PC-9 (cell line): Measurements from ENCODE around the gene TSPAN14.

Experiments
- EZH2 ChIP-seq: fragments of 200-600 bp; sonication (generic); IDR thresholded peaks from 2 replicates; pipeline ENCODE4 v1.8.0; 2017; ENCODE audit warnings: antibody characterized with exemption, low read depth
- TF ChIP-seq, protein P1 (sequence below): fragments of 200-600 bp; sonication (generic); conservative IDR thresholded peaks from 2 replicates; pipeline ENCODE4 v1.6.1; 2017; ENCODE audit warnings: mixed run types, antibody characterized with exemption, mild to moderate bottlenecking, moderate library complexity

DNA sequence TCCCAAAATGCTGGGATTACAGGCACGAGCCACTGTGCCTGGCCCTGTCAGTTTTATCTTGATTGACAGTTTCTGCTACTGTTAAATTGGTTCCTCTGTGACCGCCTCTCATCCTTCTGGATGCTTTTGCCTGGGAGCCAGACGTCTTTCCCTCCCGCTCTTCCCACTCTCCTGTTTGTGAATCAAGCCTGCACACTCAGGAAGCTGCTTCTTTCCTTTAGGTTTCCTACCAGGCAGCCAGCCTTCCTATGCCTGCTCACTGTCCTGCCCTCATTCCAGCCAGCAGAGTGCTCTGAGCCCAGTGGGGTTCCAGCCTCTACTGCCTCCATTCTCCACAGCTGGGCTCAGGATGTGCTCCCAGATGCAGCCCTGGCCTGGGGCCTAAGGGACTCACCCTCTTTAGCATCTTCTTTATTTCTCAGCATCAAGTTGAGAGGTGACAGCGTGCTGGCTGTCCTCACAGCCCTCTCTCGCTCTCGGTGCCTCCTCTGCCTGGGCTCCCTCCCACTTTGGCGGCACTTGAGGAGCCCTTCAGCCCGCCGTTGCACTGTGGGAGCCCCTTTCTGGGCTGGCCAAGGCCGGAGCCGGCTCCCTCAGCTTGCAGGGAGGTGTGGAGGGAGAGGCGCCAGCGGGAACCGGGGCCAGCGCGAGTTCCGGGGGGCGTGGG lies 88.7 kb downstream of the TSPAN14 start:
- TF ChIP-seq, protein P1, sequence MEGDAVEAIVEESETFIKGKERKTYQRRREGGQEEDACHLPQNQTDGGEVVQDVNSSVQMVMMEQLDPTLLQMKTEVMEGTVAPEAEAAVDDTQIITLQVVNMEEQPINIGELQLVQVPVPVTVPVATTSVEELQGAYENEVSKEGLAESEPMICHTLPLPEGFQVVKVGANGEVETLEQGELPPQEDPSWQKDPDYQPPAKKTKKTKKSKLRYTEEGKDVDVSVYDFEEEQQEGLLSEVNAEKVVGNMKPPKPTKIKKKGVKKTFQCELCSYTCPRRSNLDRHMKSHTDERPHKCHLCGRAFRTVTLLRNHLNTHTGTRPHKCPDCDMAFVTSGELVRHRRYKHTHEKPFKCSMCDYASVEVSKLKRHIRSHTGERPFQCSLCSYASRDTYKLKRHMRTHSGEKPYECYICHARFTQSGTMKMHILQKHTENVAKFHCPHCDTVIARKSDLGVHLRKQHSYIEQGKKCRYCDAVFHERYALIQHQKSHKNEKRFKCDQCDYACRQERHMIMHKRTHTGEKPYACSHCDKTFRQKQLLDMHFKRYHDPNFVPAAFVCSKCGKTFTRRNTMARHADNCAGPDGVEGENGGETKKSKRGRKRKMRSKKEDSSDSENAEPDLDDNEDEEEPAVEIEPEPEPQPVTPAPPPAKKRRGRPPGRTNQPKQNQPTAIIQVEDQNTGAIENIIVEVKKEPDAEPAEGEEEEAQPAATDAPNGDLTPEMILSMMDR: no peak
- no peak for TF ChIP-seq EZH2
